PC-9 (cell line): Measurements from ENCODE around the gene RNF125. TPM values are rescaled to one million over a fixed set of nuclear protein-coding genes. Genes with fewer than 3 reads are reported as not detected.

Source experiments
- BruUV-seq: library from RNA; stranded (reverse); fragments of 400-500 nt; replicated peaks from 2 replicates; lab custom pipeline; 2021; lab: Mats Ljungman, UMichigan
- CTCF ChIA-PET: fragments of 300-600 bp; sonication (Branson Sonifier 250); formaldehyde crosslinking; loops from one replicate; lab custom pipeline; 2022; ENCODE audit warnings: antibody characterized with exemption; lab: Charles Lee
- POLR2A ChIA-PET: fragments of 300-600 bp; sonication (Branson Sonifier 250); formaldehyde crosslinking; loops from one replicate; lab custom pipeline; 2022; ENCODE audit warnings: antibody characterized with exemption; ENCODE audit not compliant: unreplicated experiment; lab: Charles Lee
- DNase-seq, 2 experiments: peaks; one replicate each; pipeline versions ENCODE4 v3.0.0 to v3.0.0-alpha.2; 2015 to 2022; ENCODE audit warnings: mixed read lengths in 1 of 2
- H2AFZ ChIP-seq: fragments of 200-600 bp; sonication (generic); 2 replicates; pipeline ENCODE4 v1.8.1; 2017; ENCODE audit warnings: antibody characterized with exemption
- H3F3A ChIP-seq: fragments of 200-600 bp; sonication (generic); 2 replicates; pipeline ENCODE4 v1.8.1; 2017; ENCODE audit warnings: antibody characterized with exemption, mild to moderate bottlenecking, low read depth; ENCODE audit not compliant: insufficient read depth
- H3K27ac ChIP-seq: fragments of 200-600 bp; sonication (generic); 2 replicates; pipeline ENCODE4 v1.6.1; 2016; ENCODE audit warnings: mixed run types
- H3K27me3 ChIP-seq: fragments of 200-600 bp; sonication (generic); 2 replicates; pipeline ENCODE4 v1.6.1; 2016; ENCODE audit warnings: low read depth, mixed run types; ENCODE audit not compliant: insufficient read depth
- H3K36me3 ChIP-seq: fragments of 200-600 bp; sonication (generic); 2 replicates; pipeline ENCODE4 v1.6.1; 2016; ENCODE audit warnings: low read depth, mixed run types
- H3K4me1 ChIP-seq: fragments of 200-600 bp; sonication (generic); replicated peaks from 2 replicates; pipeline ENCODE4 v1.6.1; 2016; ENCODE audit warnings: mixed run types; ENCODE audit not compliant: insufficient read depth
- H3K4me2 ChIP-seq: fragments of 200-600 bp; sonication (generic); 2 replicates; pipeline ENCODE4 v1.6.1; 2017; ENCODE audit warnings: mixed run types
- H3K4me3 ChIP-seq: fragments of 200-600 bp; sonication (generic); 2 replicates; pipeline ENCODE4 v1.6.1; 2016; ENCODE audit warnings: mixed run types
- H3K79me2 ChIP-seq: fragments of 200-600 bp; sonication (generic); 2 replicates; pipeline ENCODE4 v1.6.1; 2017; ENCODE audit warnings: low read depth, mixed run types
- H3K9me2 ChIP-seq: fragments of 200-600 bp; sonication (generic); 2 replicates; pipeline ENCODE4 v1.8.1; 2017; ENCODE audit warnings: mild to moderate bottlenecking; ENCODE audit not compliant: insufficient read depth
- H3K9me3 ChIP-seq: fragments of 200-600 bp; sonication (generic); 2 replicates; pipeline ENCODE4 v1.8.1; 2016; ENCODE audit warnings: low read depth; ENCODE audit not compliant: insufficient read depth
- H4K20me1 ChIP-seq: fragments of 200-600 bp; sonication (generic); 2 replicates; pipeline ENCODE4 v1.8.1; 2017; ENCODE audit not compliant: insufficient read depth
- EZH2 ChIP-seq: fragments of 200-600 bp; sonication (generic); IDR thresholded peaks from 2 replicates; pipeline ENCODE4 v1.8.0; 2017; ENCODE audit warnings: antibody characterized with exemption, low read depth
- intact Hi-C: fragments of 100-400 bp; cut with micrococcal nuclease; formaldehyde crosslinking; loops from one replicate; pipeline ENCODE4 v1.10.0; 2022; ENCODE audit not compliant: unreplicated experiment
- total RNA-seq: library from RNA; stranded (reverse); gene quantifications from 2 replicates; pipeline ENCODE4 v1.2.3, GENCODE V29; 2021
- TF ChIP-seq, protein P1 (sequence below): fragments of 200-600 bp; sonication (generic); conservative IDR thresholded peaks from 2 replicates; pipeline ENCODE4 v1.6.1; 2017; ENCODE audit warnings: mixed run types, antibody characterized with exemption, mild to moderate bottlenecking, moderate library complexity

RNF125 gene
- total RNA-seq, 1 experiment from 2014 or later, result 0.15 TPM

- TF ChIP-seq, protein P1, sequence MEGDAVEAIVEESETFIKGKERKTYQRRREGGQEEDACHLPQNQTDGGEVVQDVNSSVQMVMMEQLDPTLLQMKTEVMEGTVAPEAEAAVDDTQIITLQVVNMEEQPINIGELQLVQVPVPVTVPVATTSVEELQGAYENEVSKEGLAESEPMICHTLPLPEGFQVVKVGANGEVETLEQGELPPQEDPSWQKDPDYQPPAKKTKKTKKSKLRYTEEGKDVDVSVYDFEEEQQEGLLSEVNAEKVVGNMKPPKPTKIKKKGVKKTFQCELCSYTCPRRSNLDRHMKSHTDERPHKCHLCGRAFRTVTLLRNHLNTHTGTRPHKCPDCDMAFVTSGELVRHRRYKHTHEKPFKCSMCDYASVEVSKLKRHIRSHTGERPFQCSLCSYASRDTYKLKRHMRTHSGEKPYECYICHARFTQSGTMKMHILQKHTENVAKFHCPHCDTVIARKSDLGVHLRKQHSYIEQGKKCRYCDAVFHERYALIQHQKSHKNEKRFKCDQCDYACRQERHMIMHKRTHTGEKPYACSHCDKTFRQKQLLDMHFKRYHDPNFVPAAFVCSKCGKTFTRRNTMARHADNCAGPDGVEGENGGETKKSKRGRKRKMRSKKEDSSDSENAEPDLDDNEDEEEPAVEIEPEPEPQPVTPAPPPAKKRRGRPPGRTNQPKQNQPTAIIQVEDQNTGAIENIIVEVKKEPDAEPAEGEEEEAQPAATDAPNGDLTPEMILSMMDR, result no peak
- no peak for TF ChIP-seq EZH2
- Histone ChIP-seq H3K4me3 (peak within 1 kb of the TSS; percentile 80), H3K4me2 (peak within 1 kb of the TSS; percentile 90), H4K20me1 (peaks cover 4% of the 10 kb centered on the region; the same call in 1 of the 2 replicates), H3K9me2 (no peaks in the 10 kb centered on the region), H3K36me3 (no peaks in the 10 kb centered on the region), H3K79me2 (peaks cover 42% of the 10 kb centered on the region), H3K4me1 (no peaks in the 10 kb centered on the region), H3F3A (peaks cover 5% of the 10 kb centered on the region; the same call in 1 of the 2 replicates), H3K27ac (peak within 1 kb of the TSS; percentile 94), H2AFZ (peak within 1 kb of the TSS; percentile 95), H3K27me3 (no peaks in the 10 kb centered on the region), H3K9me3 (no peaks in the 10 kb centered on the region)
- BruUV-seq, result no TSS peak
- CTCF ChIA-PET, result no interaction called here
- POLR2A ChIA-PET, result no interaction called here
- intact Hi-C loops, result loop anchor here (5.0 kb wide), 1 partner anchor 150 kb away; the partner anchor contains the start of gene TRAPPC8
- DNase-seq, result peak; percentile 55 to 76
Observed at GRCh38 chr18:32091724-32092421, 73.2 kb downstream of the RNF125 start, which contains the start of gene RNF138. TSS of gene RNF138 (plus strand) at chr18:32091874. CDS start at chr18:32092777, 903 bp downstream.

DNA sequence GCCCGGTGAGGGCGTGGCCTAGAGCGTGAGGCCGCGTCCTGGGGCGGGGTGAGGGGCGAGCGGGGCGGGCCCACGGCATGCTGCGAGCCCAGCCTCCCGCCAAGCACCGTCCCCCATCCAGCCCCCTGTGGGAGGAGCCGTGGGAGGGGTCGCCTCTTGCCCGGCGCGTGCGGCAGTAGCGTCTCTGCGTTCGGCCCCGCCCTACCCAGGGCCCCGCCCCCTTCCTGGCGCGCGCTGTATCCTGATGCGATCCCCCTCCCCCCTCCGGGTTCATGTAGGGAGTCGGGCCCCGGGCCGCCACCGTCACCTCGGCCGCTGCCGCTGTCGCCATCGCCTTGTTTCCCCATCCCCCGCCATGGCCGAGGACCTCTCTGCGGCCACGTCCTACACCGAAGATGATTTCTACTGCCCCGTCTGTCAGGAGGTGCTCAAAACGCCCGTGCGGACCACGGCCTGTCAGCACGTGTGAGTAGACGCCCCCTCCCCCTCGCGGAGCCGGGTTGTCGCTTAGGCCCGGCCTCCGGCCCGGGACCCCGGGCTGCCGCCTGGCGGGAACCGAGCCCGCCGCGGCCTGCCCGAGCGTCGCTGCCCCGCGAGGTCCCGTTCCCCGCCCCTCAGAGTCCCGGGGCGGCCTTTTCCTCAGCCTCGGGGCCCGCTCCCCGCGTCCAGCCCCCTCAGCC is 73.9 kb downstream of the RNF125 start:
- Histone ChIP-seq H3K79me2 (peaks cover 47% of the 10 kb centered on the region), H3K4me2 (peak overlapping the region; percentile 90), H3K9me3 (no peaks in the 10 kb centered on the region), H3K9me2 (no peaks in the 10 kb centered on the region), H3K36me3 (no peaks in the 10 kb centered on the region), H3K4me3 (peak overlapping the region; percentile 80), H4K20me1 (peaks cover 4% of the 10 kb centered on the region; the same call in 1 of the 2 replicates), H3F3A (peaks cover 5% of the 10 kb centered on the region; the same call in 1 of the 2 replicates), H2AFZ (peak overlapping the region; percentile 76), H3K4me1 (no peaks in the 10 kb centered on the region), H3K27me3 (no peaks in the 10 kb centered on the region), H3K27ac (peak overlapping the region; percentile 94)
- CTCF ChIA-PET, result no interaction called here
- no peak for TF ChIP-seq EZH2
- TF ChIP-seq, protein P1, result no peak
- TSS peak; percentile 28 for BruUV-seq
- peak; percentile 74 to 94 for DNase-seq
- intact Hi-C loops, result loop anchor here (5.0 kb wide), 1 partner anchor 150 kb away; the partner anchor contains the start of gene TRAPPC8
- POLR2A ChIA-PET, result no interaction called here

DNA sequence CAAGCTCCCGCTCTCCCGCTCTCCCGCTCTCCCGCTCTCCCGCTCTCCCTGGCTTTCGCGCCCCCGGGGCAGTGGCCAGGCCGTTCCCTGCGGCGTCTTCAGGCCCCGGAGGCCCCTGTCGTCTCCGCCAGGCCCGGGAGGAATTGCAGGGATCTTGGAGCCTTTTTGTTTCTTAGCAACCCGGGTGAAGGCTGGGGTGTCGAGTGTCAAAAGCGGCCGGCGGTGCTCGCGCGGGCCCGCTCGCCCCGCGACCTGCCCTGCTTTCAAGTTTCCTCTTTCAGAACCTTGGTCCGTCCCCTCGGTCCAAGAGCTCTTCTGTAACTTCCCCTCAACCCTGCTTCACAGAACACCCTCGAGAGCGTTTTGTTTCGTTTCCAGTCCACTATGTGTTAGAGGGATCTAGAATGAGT is 74.5 kb downstream of the RNF125 start:
- Histone ChIP-seq H3K79me2 (peaks cover 53% of the 10 kb centered on the region), H3K9me3 (no peaks in the 10 kb centered on the region), H4K20me1 (peaks cover 4% of the 10 kb centered on the region; the same call in 1 of the 2 replicates), H2AFZ (peak overlapping the region; percentile 76; the same call in 1 of the 2 replicates), H3F3A (peaks cover 5% of the 10 kb centered on the region; the same call in 1 of the 2 replicates), H3K27ac (peak overlapping the region; percentile 41; the same call in 1 of the 2 replicates), H3K27me3 (no peaks in the 10 kb centered on the region), H3K4me3 (peak overlapping the region; percentile 75), H3K4me1 (no peaks in the 10 kb centered on the region), H3K4me2 (peak overlapping the region; percentile 83), H3K36me3 (no peaks in the 10 kb centered on the region), H3K9me2 (no peaks in the 10 kb centered on the region)
- peak in 1 of 2 experiments; percentile 26 for DNase-seq
- POLR2A ChIA-PET, result no interaction called here
- TF ChIP-seq, protein P1, result no peak
- TF ChIP-seq EZH2, result no peak
- CTCF ChIA-PET, result no interaction called here
- BruUV-seq, result no TSS peak
- intact Hi-C loops, result loop anchor here (5.0 kb wide), 1 partner anchor 151 kb away; the partner anchor contains the start of gene TRAPPC8
